Esophagus squamous epithelium (tissue), 4 donors: ENCODE data around the gene RMND5A.

Experiments used
- CTCF ChIP-seq, 6 experiments: fragments of 450-650 bp in 4 of 6; fragments of 200-600 bp in 2 of 6; sonication (generic) in 2 of 6; IDR thresholded peaks; one replicate each; pipeline ENCODE4 v1.5.1; 2016 to 2019; ENCODE audit warnings: antibody characterized with exemption in 6 of 6, mild to moderate bottlenecking in 4 of 6, moderate library complexity in 4 of 6
- POLR2A ChIP-seq, 4 donors: fragments of 450-650 bp; IDR thresholded peaks; one replicate each; pipeline ENCODE4 v1.6.1; 2017; ENCODE audit warnings: antibody characterized with exemption in 4 of 4, mild to moderate bottlenecking in 4 of 4, moderate library complexity in 3 of 4

- no peak for TF ChIP-seq CTCF (IDR thresholded peaks at IDR 0.05)
- no peak for TF ChIP-seq POLR2A (IDR thresholded peaks at IDR 0.05)
These were observed 13.9 kb upstream of the RMND5A start for GRCh38 chr2:86706220-86706619.
